Measurements from ENCODE around the gene BZW2.
A peak's percentile ranks its signal among the peaks of the same experiment; 100 is the strongest.

DNA sequence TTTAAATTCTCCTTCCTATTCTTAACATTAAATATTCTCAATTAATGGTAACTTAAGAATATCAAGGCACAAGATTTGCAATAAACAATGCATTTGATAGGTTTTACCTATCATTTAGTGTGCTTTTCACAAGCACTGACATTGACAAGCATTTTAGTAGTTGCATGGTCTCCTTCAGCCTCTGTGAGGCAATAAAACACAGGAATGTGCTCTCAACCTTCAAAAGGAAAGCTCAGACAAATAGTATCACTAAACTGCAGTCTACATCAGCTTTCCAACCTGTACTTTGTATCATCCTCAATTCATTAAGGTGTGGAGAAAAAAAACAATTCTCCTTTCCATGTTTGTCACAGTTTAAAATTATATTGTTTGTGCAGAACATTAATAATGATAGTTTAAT lies 56.5 kb downstream of the BZW2 start:
- TF ChIP-seq, protein P1, sequence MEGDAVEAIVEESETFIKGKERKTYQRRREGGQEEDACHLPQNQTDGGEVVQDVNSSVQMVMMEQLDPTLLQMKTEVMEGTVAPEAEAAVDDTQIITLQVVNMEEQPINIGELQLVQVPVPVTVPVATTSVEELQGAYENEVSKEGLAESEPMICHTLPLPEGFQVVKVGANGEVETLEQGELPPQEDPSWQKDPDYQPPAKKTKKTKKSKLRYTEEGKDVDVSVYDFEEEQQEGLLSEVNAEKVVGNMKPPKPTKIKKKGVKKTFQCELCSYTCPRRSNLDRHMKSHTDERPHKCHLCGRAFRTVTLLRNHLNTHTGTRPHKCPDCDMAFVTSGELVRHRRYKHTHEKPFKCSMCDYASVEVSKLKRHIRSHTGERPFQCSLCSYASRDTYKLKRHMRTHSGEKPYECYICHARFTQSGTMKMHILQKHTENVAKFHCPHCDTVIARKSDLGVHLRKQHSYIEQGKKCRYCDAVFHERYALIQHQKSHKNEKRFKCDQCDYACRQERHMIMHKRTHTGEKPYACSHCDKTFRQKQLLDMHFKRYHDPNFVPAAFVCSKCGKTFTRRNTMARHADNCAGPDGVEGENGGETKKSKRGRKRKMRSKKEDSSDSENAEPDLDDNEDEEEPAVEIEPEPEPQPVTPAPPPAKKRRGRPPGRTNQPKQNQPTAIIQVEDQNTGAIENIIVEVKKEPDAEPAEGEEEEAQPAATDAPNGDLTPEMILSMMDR (IDR thresholded peaks at IDR 0.05), result peak in 4 of 12 donors; percentile 7 to 20 (median 16)
- TF ChIP-seq POLR2A (IDR thresholded peaks at IDR 0.05), result no peak
